T47D (cell line): Measurements from ENCODE around the gene EPB42.

Experiments
- DNase-seq, 2 experiments: peaks; one replicate each; pipeline versions ENCODE4 v3.0.0 to v3.0.0-alpha.2; 2011 to 2012; ENCODE audit warnings: low read depth in 1 of 2, low spot score in 1 of 2
- JUND ChIP-seq: IDR thresholded peaks from 2 replicates; pipeline ENCODE4 v1.6.1; 2012; ENCODE audit warnings: low read depth
- in situ Hi-C: cut with HindIII; loops from 2 replicates; pipeline ENCODE4 v1.10.0; 2016; ENCODE audit warnings: low sequenced_read_pairs, low pct_unique_long_range_greater_than_20kb

Gene EPB42

GRCh38 chr15:43251185-43251870 is 30.5 kb upstream of the EPB42 start:
- DNase-seq, result no peak
- no peak for TF ChIP-seq JUND
- in situ Hi-C loops, result no loop called here

GRCh38 chr15:43250785-43251184 is 30.0 kb upstream of the EPB42 start:
- in situ Hi-C loops, result no loop called here
- TF ChIP-seq JUND, result no peak
- DNase-seq, result no peak

- no peak for TF ChIP-seq JUND
- in situ Hi-C loops, result no loop called here
- DNase-seq, result no peak
Observed at GRCh38 chr15:43249699-43250203, 28.9 kb upstream of the EPB42 start.

- no peak for DNase-seq
- in situ Hi-C loops, result no loop called here
- TF ChIP-seq JUND, result no peak
Observed at GRCh38 chr15:43249236-43249635, 28.4 kb upstream of the EPB42 start.

GRCh38 chr15:43246261-43246774 is 25.5 kb upstream of the EPB42 start:
- in situ Hi-C loops, result no loop called here
- DNase-seq, result no peak
- no peak for TF ChIP-seq JUND

- in situ Hi-C loops, result no loop called here
- DNase-seq, result no peak
- no peak for TF ChIP-seq JUND
Observed at GRCh38 chr15:43244092-43244491, 23.3 kb upstream of the EPB42 start.

- in situ Hi-C loops, result no loop called here
- TF ChIP-seq JUND, result no peak
Observed at GRCh38 chr15:43243020-43243645, 22.3 kb upstream of the EPB42 start.

GRCh38 chr15:43242616-43243015 is 21.8 kb upstream of the EPB42 start:
- no peak for DNase-seq
- no peak for TF ChIP-seq JUND
- in situ Hi-C loops, result no loop called here

More at GRCh38 chr15:43243020-43243645, 22.3 kb upstream of the EPB42 start:
- DNase-seq, result no peak

- TF ChIP-seq JUND, result no peak
- in situ Hi-C loops, result no loop called here
- DNase-seq, result no peak
Observed at GRCh38 chr15:43241100-43241499, 20.3 kb upstream of the EPB42 start.

GRCh38 chr15:43239732-43240491 is 19.1 kb upstream of the EPB42 start:
- TF ChIP-seq JUND, result no peak
- in situ Hi-C loops, result no loop called here
- no peak for DNase-seq

- TF ChIP-seq JUND, result no peak
- in situ Hi-C loops, result no loop called here
- DNase-seq, result no peak
Observed at GRCh38 chr15:43238671-43239131, 17.9 kb upstream of the EPB42 start.

GRCh38 chr15:43237842-43238470 is 17.1 kb upstream of the EPB42 start:
- in situ Hi-C loops, result no loop called here
- no peak for TF ChIP-seq JUND
- DNase-seq, result no peak
